Left lung (tissue), 10 donors: ENCODE data around the gene FAM193A. TPM values are rescaled to one million over a fixed set of nuclear protein-coding genes. Genes with fewer than 3 reads are reported as not detected.

Experiments used
- ATAC-seq: fragments of 200-7000 bp; cut with Tn5 transposase; one replicate; pipeline ENCODE4 v1.9.1; 2020; ENCODE audit warnings: moderate library complexity
- DNase-seq, 4 donors: peaks; one replicate each; pipeline ENCODE4 v3.0.0-alpha.2; 2013 to 2020
- H3K27ac ChIP-seq, 2 donors: fragments of 200-600 bp; sonication (generic) in 1 of 2; one replicate each; pipeline versions ENCODE4 v1.5.0 to v1.8.0; 2020 to 2021
- H3K27me3 ChIP-seq, 2 donors: fragments of 200-600 bp; sonication (generic) in 1 of 2; one replicate each; pipeline versions ENCODE4 v1.5.0 to v1.8.0; 2020 to 2021
- H3K36me3 ChIP-seq, 2 donors: fragments of 200-600 bp; sonication (generic) in 1 of 2; one replicate each; pipeline versions ENCODE4 v1.5.0 to v1.8.0; 2020 to 2021
- H3K4me1 ChIP-seq, 2 donors: fragments of 200-600 bp; one replicate each; pipeline ENCODE4 v1.8.0; 2021
- H3K4me3 ChIP-seq, 2 donors: fragments of 200-600 bp; sonication (generic) in 1 of 2; one replicate each; pipeline versions ENCODE4 v1.5.0 to v1.8.0; 2020 to 2021; ENCODE audit warnings: mild to moderate bottlenecking in 1 of 2
- H3K9me3 ChIP-seq, 2 donors: fragments of 200-600 bp; sonication (generic) in 1 of 2; one replicate each; pipeline versions ENCODE4 v1.5.0 to v1.8.0; 2020 to 2021
- CTCF ChIP-seq, 2 donors: fragments of 200-600 bp; sonication (generic) in 1 of 2; IDR thresholded peaks; one replicate each; pipeline versions ENCODE4 v1.5.0 to v1.8.0; 2021; ENCODE audit warnings: antibody characterized with exemption in 2 of 2
- intact Hi-C, 2 donors: fragments of 100-400 bp; cut with DNase I; formaldehyde crosslinking; loops; one replicate each; pipeline versions ENCODE4 v1.11.2 to v1.14.2; 2022
- polyA plus RNA-seq, 6 donors: library from polyadenylated mRNA; unstranded; fragments of 120-200 nt; gene quantifications; one replicate each; pipeline ENCODE4 v1.2.1, GENCODE V29; 2013; ENCODE audit not compliant: insufficient read length in 6 of 6
- total RNA-seq, 2 donors: library from RNA; stranded (reverse); fragmentation: NEBNext Ultra II Directional; extraction: Animal tissue kit (Norgen Biotek cat#: 25700); gene quantifications; one replicate each; pipeline ENCODE4 v1.2.1, GENCODE V29; 2021
- donor health status: DM: no; HTN: yes; CAD: no.
- donor health status: DM: no; HTN: no; CAD: no.

The FAM193A gene
- total and polyA plus RNA-seq, 8 donors, result 22.3 to 35.9 (median 30.6) TPM

- H3K4me3 ChIP-seq, result no peak overlapping the region
Measured at GRCh38 chr4:2660596-2661211, 124.3 kb downstream of the FAM193A start.

GRCh38 chr4:2662598-2662997 lies 126.2 kb downstream of the FAM193A start:
- intact Hi-C loops, result no loop called here
- no peaks in the 10 kb centered on the region for H3K9me3 ChIP-seq
- no peak overlapping the region for H3K27ac ChIP-seq
- no peak for TF ChIP-seq CTCF (IDR thresholded peaks at IDR 0.05)
- H3K36me3 ChIP-seq, result peaks cover 0 to 72% of the 10 kb centered on the region in 2 donors
- no peaks in the 10 kb centered on the region for H3K27me3 ChIP-seq
- ATAC-seq (no peak), DNase-seq (no peak)
- H3K4me3 ChIP-seq, result no peak overlapping the region
- peaks cover 4 to 18% of the 10 kb centered on the region in 2 donors for H3K4me1 ChIP-seq

More at GRCh38 chr4:2660596-2661211, 124.3 kb downstream of the FAM193A start:
- H3K9me3 ChIP-seq, result no peaks in the 10 kb centered on the region
- no peaks in the 10 kb centered on the region for H3K27me3 ChIP-seq
- ATAC-seq, result no peak
- no peak for TF ChIP-seq CTCF (IDR thresholded peaks at IDR 0.05)
- intact Hi-C loops, result no loop called here
- DNase-seq, result peak in 2 of 4 donors; percentile 78 to 87
- H3K36me3 ChIP-seq, result peaks cover 0 to 88% of the 10 kb centered on the region in 2 donors
- H3K27ac ChIP-seq, result peak overlapping the region in 1 of 2 donors; percentile 34
- H3K4me1 ChIP-seq, result peaks cover 4 to 5% of the 10 kb centered on the region in 2 donors

- Histone ChIP-seq H3K4me3 (no peak overlapping the region), H3K9me3 (no peaks in the 10 kb centered on the region), H3K27ac (no peak overlapping the region), H3K36me3 (peaks cover 0 to 66% of the 10 kb centered on the region in 2 donors), H3K27me3 (no peaks in the 10 kb centered on the region), H3K4me1 (peaks cover 4 to 20% of the 10 kb centered on the region in 2 donors)
- intact Hi-C loops, result no loop called here
- TF ChIP-seq CTCF (IDR thresholded peaks at IDR 0.05), result no peak
- ATAC-seq (no peak), DNase-seq (peak in 1 of 4 donors; percentile 16)
Measured at GRCh38 chr4:2663275-2663674, 126.8 kb downstream of the FAM193A start.

GRCh38 chr4:2666722-2667247 lies 130.3 kb downstream of the FAM193A start:
- TF ChIP-seq CTCF (IDR thresholded peaks at IDR 0.05), result no peak
- DNase-seq, result no peak
- no peak for ATAC-seq
- no peaks in the 10 kb centered on the region for H3K9me3 ChIP-seq
- intact Hi-C loops, result no loop called here
- H3K36me3 ChIP-seq, result peaks cover 0 to 57% of the 10 kb centered on the region in 2 donors
- peak overlapping the region in 1 of 2 donors; percentile 23 for H3K27ac ChIP-seq
- H3K27me3 ChIP-seq, result no peaks in the 10 kb centered on the region
- no peak overlapping the region for H3K4me3 ChIP-seq
- peaks cover 0 to 20% of the 10 kb centered on the region in 2 donors for H3K4me1 ChIP-seq

- H3K9me3 ChIP-seq, result no peaks in the 10 kb centered on the region
- H3K36me3 ChIP-seq, result peaks cover 0 to 62% of the 10 kb centered on the region in 2 donors
- no peak for DNase-seq
- ATAC-seq, result no peak
- intact Hi-C loops, result no loop called here
- peak overlapping the region in 1 of 2 donors; percentile 23 for H3K27ac ChIP-seq
- no peaks in the 10 kb centered on the region for H3K27me3 ChIP-seq
- H3K4me1 ChIP-seq, result peaks cover 0 to 17% of the 10 kb centered on the region in 2 donors
- no peak overlapping the region for H3K4me3 ChIP-seq
- TF ChIP-seq CTCF (IDR thresholded peaks at IDR 0.05), result no peak
Measured at GRCh38 chr4:2667428-2667827, 131.0 kb downstream of the FAM193A start.
